HepG2 (cell line): ENCODE measurements around the gene CFAP97. TPM values are rescaled to one million over a fixed set of nuclear protein-coding genes. Genes with fewer than 3 reads are reported as not detected.

Source experiments
- ARID3A ChIP-seq: IDR thresholded peaks from 2 replicates; pipeline ENCODE4 v1.6.1; 2012; ENCODE audit warnings: low read depth, low read length, improper control_type of control experiment
- ATF4 ChIP-seq, 2 experiments: fragments of 450-650 bp in 1 of 2; sonication (generic) in 1 of 2; formaldehyde crosslinking; IDR thresholded peaks; 2 replicates each; pipeline versions ENCODE4 v1.5.0 to v1.8.0; 2020 to 2022; ENCODE audit warnings: mild to moderate bottlenecking in 1 of 2, missing genetic modification reagents in 1 of 2
- CTCF ChIP-seq: sonication (generic); formaldehyde crosslinking; IDR thresholded peaks from 2 replicates; pipeline ENCODE4 v1.5.0; 2020; ENCODE audit warnings: mild to moderate bottlenecking, missing genetic modification reagents, moderate library complexity
- GLMP ChIP-seq: sonication (generic); formaldehyde crosslinking; IDR thresholded peaks from 2 replicates; pipeline ENCODE4 v1.9.0; 2021; ENCODE audit warnings: missing genetic modification reagents, mild to moderate bottlenecking, borderline replicate concordance
- GPN1 ChIP-seq: sonication (generic); formaldehyde crosslinking; IDR thresholded peaks from 2 replicates; pipeline ENCODE4 v1.5.1; 2020; ENCODE audit warnings: missing genetic modification reagents, borderline replicate concordance
- HDAC2 ChIP-seq: sonication (generic); formaldehyde crosslinking; IDR thresholded peaks from 2 replicates; pipeline ENCODE4 v1.4.0; 2020; ENCODE audit warnings: missing genetic modification reagents
- NFKBIZ ChIP-seq: IDR thresholded peaks from 2 replicates; pipeline ENCODE4 v1.6.1; 2018; ENCODE audit warnings: missing genetic modification reagents, missing compliant biosample characterization
- REST ChIP-seq, 2 experiments: IDR thresholded peaks; 2 replicates each; pipeline ENCODE4 v1.6.1; 2011 to 2012; ENCODE audit warnings: low read length in 2 of 2, borderline replicate concordance in 1 of 2, low read depth in 1 of 2, mild to moderate bottlenecking in 1 of 2, moderate library complexity in 1 of 2
- SATB2 ChIP-seq: sonication (generic); formaldehyde crosslinking; IDR thresholded peaks from 2 replicates; pipeline ENCODE4 v1.5.0; 2020; ENCODE audit warnings: missing genetic modification reagents
- THAP7 ChIP-seq: sonication (generic); formaldehyde crosslinking; IDR thresholded peaks from 2 replicates; pipeline ENCODE4 v1.8.1; 2023; ENCODE audit warnings: mild to moderate bottlenecking, missing genetic modification reagents
- ZFP37 ChIP-seq: sonication (generic); formaldehyde crosslinking; IDR thresholded peaks from 2 replicates; pipeline ENCODE4 v1.4.0; 2020; ENCODE audit warnings: missing genetic modification reagents, borderline replicate concordance
- ZNF230 ChIP-seq: sonication (generic); formaldehyde crosslinking; IDR thresholded peaks from 2 replicates; pipeline ENCODE4 v1.4.0; 2020; ENCODE audit warnings: mild to moderate bottlenecking, missing genetic modification reagents
- ZNF253 ChIP-seq: sonication (generic); formaldehyde crosslinking; IDR thresholded peaks from 2 replicates; pipeline ENCODE4 v1.8.0; 2022; ENCODE audit warnings: mild to moderate bottlenecking, missing genetic modification reagents, borderline replicate concordance
- ZNF362 ChIP-seq: sonication (generic); formaldehyde crosslinking; IDR thresholded peaks from 2 replicates; pipeline ENCODE4 v1.4.0; 2020; ENCODE audit warnings: missing genetic modification reagents, mild to moderate bottlenecking, borderline replicate concordance
- polyA plus RNA-seq, 8 experiments: library from polyadenylated mRNA; depleted of rRNA in 3 of 8; stranded (reverse) in 7 of 8; unstranded in 1 of 8; fragments of >200 nt; fragmentation: Illumina TruSeq in 4 of 8; extraction: Trizol in 4 of 8; gene quantifications; 2 replicates each; pipeline versions ENCODE4 v1.2.1 to v1.2.3, GENCODE V29; 2011 to 2016; ENCODE audit warnings: low read depth in 4 of 8, missing spikeins in 1 of 8, mixed read lengths in 1 of 8; ENCODE audit not compliant: insufficient read depth in 1 of 8
- total RNA-seq, 5 experiments: library from RNA; depleted of rRNA; stranded (reverse); fragments of >200 nt; fragmentation: Illumina TruSeq; extraction: Trizol; gene quantifications; 2 replicates each; pipeline ENCODE4 v1.2.3, GENCODE V29; 2016; ENCODE audit warnings: low read depth in 1 of 5

Gene CFAP97
- total and polyA plus RNA-seq, 2 of the 13 experiments (the other 11 are each of a cell fraction or from before 2014, with no cell fraction given) = 32.1 to 44.4 TPM

GRCh38 chr4:185246453-185246852 lies 42.7 kb upstream of the CFAP97 start (continued):
- TF ChIP-seq GLMP (CRISPR knock-in tag) (no peak), ARID3A (no peak), GPN1 (CRISPR knock-in tag) (no peak), CTCF (CRISPR knock-in tag) (no peak), THAP7 (CRISPR knock-in tag) (no peak), ZFP37 (no peak), REST (IDR thresholded peaks at IDR 0.05; ENCODE audit: borderline replicate concordance in 1 of 2, low read depth in 1 of 2, low read length in 2 of 2) (no peak), ATF4 (CRISPR knock-in tag; IDR thresholded peaks at IDR 0.05) (peak in 1 of 2 experiments; percentile 26; a peak in 1 of 4 replicates), ZNF230 (CRISPR knock-in tag) (no peak), ZNF253 (CRISPR knock-in tag) (no peak), HDAC2 (CRISPR knock-in tag) (no peak), SATB2 (CRISPR knock-in tag) (no peak), NFKBIZ (CRISPR knock-in tag) (no peak), ZNF362 (no peak)
- TF ChIP-seq, all 625 proteins: peak for 3
